Right forelimb (tissue), 1 donor: ENCODE data around the gene CDH13.

ENCODE experiments used
- DNase-seq: peaks from one replicate; pipeline ENCODE4 v3.0.0-alpha.2; 2018

The CDH13 gene

DNA sequence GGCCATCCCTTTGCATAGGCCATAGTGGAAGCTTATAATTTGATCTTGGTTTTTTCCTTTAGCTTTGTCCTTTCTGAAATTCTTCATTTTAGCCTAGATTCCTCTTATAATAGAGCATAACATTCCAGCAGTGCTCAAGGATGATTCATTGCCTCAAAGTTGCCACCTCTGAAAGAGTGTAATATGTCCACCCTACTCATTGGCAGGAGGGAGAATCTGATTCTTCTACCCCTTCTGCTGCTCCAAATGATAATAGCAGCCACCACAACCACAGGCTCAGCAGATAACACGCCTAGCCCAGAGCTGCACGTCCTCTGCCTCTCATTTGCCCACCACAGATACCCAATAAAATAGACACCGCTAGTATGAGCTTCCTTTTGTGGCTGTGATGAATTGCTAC is 843.6 kb downstream of the CDH13 start:
- DNase-seq, result no peak

DNA sequence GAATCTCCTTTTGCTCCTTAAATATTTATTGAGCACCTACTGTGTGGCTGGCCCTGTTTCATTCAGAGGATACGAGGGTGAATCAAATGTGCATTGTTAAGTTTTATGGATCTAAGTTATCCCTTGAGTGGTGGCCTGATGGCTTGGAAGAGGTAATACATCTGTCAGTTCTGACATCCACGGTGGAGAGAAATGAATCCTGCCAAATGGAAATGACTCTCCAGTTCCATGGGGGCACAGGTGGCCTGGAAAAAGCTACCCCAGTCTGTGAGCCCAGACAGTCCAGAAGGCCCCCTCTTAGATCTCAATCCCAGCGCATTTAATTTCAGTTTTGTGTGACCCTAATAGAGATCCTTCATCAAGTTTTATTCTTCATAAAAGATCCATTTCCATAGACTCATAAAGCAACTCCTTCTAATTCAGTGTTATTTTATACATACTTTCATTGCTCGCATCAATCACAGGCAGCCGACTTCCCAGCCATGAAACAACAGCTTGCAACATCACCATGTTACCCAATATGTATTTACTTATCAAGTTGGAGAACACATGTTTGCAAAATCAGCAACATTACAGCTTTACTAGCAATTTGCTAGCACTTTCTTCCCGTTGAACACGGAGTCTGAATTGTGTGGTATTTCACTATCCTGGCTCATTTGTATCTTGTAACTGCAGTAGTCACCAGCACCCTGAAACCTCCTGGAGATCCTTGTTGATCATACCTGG is 846.2 kb downstream of the CDH13 start:
- DNase-seq, result no peak

DNA sequence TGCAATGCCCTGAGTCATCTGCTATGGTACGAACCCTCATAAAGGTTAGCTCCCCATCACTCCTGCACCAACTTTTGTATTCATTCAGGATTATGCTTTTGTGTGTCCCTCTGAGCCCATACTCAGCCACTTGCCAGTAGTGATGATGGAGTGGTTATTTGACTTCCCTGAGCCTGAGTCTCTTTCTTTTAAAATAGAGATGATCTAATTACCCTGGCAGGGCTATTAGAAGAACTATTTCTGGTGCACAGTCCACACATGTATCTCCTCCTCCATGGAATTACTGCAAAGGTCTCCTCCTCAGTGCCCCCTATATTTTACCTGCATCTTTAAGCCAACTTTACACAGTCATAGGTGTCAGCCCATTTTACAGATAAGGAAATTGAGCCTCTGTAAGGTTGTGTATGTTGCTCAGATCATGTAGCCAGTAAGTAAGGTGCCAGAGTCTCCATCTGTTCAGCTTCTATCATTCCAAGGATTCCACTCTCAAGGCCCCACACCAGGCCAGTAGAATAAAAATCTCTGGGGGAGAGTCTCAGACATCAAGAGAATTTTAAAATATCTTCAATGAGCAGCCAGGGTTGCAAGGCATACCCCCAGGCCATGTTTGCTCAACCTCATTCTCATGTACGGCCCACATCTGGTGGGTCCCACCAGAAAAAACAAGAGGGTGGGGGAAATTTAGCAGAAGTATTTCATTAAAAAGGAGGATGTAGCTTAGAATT is 847.3 kb downstream of the CDH13 start:
- no peak for DNase-seq

DNA sequence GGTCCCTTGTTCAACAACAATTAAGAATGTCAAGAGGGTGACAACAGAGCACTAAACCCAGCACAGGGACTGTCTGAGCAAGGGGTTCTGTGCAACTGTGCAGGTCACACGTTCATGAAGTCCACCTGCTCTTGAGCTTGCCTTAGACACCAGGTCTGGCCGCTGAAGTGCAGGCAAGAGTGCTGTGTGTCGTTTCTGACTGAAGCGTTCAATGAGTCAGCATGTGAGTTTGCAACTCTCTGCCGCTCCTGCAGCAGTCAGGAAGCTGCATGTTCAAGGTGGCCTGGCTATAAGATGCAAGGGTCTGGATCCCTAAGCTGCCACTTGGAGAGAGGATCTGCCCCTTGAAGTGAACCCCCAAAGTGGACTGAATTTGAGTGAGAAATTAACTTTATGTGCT is 848.3 kb downstream of the CDH13 start:
- DNase-seq, result no peak

DNA sequence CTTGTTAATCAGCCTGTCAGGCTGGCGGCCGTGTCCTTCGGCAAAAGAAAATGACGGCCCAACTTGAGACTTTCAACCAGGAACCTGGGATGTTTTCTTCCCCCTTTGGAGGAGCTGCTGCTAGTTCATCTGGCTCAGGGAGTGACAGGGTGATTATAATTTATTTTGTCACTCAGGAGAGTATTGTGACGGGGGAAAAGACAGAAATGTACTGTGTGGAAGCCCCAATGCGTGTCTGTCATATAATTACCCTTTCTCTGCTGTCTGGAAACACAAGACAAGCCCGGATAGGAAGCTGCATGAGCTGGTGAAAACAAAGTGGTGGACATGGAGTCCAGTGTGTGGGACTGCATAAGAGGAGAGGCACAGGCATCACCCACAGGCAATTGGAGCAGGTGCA is 854.8 kb downstream of the CDH13 start:
- DNase-seq, result no peak

DNA sequence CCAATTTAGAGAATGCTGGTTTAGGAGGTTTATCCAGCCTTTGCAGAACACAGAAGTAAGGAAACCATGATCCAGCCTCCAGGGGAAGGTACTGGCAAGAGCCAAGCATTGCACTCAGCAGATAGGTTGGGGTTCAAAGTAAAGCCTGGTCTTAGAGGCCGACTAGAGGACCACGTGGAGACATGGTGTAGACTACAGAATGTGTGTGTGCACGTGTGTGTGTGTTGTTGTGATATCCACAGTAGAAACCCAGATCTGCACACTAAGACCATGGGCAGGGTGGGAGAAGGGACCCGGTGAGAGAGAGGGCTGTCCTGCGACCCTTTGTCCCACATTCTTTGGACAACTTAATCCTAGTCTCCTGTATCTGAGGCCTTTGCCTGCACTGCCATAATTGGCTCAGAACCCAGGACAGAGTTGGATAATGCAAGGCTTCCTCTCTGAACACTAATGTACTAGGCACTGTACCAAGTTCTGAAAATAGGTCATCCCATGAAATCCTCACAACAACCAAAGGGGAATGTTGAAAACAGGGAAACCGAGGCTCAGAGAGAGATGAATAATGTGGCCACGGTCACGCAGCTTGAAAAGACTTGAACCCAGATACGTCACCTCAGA is 855.9 kb downstream of the CDH13 start:
- no peak for DNase-seq

DNA sequence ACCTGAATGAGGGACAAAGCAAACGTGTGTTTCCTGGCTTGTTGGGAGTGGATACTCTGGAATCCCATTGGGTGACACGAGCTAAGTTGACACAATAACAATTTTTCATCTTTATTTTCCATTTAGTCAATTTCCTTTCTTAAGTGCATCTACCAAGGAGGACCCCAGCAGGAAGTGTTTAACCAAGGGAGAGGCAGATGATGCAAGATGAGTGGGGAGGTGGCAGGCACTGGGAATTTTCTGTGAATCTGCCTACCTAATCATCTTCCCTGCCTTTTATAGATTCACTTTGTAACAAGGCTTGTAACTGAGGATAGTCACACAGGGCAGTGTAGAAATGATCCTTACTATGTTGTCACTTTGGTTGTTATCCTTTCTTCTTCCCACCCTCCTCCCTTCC is 863.3 kb downstream of the CDH13 start:
- DNase-seq, result no peak

DNA sequence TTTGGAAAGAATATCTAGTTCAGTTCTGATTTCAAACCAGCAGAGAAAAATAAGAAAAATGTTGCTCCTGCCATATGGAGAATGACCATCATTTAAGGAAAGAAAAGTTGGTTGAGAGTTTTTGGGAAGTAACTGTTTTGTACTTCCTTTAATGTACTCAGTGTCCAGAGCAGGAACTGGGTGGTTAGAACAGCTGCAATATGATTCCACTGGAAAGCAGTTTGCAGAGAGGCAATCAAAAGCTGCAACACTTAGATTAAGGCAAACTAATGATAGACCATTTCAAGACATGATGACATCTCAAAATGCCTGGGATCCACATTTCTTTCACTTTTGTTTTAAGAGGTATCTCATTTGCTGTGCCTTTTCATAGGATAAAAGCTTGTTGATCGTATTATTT is 867.7 kb downstream of the CDH13 start:
- no peak for DNase-seq

DNA sequence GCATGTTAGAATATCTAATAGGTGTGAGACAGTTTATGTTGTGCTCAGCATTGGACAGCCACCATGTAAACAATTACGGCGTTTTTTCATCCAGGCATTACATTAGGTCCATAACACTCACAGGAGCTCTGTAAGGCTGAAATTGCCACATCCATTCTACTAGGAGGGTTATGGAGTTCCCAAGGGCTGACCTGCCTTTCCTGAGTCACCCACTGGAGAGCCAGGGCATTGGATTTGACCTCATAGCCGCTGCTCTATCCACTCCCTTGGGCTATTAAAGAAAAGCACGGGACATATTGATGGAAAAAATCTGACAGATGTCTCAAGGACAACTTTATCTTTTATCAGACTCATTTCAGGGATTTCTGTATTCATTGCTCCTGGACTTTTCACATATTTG is 874.7 kb downstream of the CDH13 start:
- no peak for DNase-seq

DNA sequence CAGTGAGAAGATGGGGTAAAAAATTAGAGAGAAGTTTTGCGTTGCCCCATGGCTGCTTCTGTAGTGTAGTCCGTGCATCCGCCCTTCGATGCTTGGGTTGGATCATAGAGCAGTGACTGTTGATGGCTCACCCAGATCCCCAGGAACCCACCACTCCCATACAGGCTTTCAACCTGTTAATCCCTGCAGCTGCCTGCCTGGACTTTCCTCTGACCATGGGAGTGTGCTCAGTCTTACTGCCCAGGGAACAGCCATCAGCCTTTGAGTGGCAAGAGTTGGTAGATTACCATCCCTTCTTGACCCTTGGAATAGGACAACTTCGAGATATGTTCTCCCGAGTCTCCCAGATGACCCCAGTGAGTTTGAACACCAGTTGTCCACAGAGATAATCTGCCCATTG is 881.5 kb downstream of the CDH13 start:
- DNase-seq, result no peak

DNA sequence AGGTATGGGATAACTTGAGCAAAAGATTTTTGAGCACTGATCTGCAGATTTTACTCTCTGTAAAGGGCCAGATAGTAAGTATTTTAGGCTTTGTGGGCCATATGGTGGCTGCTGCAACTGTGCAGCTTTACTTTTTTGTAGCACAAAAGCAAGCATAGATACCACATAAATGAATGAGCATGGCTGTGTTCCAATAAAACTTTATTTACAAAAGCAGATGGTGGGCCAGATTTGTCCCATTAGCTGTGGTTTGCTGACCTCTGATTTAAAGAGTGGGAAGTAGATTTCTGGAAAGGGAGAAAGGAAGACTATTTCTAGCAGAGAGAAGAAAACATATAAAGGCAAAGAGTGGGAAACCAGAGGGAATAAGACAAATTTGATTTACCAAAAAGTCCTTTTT is 882.5 kb downstream of the CDH13 start:
- no peak for DNase-seq

DNA sequence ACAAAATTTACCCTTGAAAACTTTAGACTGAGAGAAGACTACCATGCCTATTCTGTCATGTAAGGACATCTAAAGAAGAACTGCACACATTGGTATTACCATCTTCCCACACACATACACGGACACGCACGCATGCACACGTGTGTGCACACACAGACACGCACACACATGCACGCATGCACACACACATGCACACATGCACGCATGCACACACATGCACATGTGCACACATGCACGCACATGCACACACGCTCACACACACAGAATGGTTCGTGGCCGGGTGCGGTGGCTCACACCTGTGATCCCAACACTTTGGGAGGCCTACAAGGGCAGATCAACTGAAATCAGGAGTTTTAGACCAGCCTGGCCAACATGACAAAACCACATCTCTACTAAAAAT is 884.1 kb downstream of the CDH13 start:
- DNase-seq, result no peak

DNA sequence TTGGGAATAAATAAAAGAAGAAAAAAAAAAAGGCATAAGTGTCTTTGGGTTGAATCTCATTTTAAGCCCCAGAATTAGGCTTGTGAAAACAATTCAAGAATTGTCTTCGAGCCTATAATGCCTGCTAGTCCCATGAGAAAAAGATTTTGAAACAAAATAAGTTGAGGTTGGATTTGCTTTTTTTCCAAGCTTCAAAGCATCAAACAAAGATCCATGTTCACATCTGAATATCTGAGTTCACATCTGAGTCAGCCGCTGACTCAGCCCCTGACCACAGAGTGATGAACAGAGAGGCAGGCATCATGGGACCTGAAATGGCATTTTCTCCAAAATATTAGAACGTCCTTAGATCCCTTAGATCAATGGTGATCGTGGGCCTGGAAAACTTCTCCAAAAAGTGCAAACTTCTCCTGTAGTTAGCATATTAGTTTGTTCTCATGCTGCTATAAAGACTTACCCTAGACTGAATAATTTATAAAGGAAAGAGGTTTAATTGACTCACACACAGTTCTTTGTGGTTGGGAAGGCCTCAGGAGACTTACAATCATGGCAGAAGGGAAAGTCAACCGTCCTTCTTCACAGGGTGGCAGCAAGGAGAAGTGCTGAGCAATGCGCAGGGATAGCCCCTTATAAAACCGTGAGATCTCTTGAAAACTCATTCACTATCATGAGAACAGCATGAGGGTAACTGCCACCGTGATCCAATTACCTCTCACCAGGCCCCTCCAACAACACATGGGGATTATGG is 886.4 kb downstream of the CDH13 start:
- DNase-seq, result no peak

DNA sequence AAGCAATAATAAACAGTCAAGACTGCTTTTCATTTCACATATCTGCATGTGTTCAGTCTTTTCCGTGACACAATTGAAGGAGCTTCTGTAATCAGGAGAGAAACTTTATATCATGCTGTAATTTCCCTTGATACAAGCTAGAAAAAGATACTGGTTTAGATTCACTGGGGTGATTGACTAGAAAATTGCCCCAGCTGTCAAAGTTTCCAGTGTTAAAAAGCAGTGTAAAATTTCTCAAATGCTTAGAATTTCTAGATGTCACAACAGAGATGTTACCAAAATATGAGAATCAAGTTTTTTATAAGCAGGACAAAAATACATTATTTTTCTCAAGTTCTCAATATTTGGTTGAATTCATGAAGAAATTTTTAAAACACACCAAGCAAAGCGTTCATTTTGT is 888.6 kb downstream of the CDH13 start:
- no peak for DNase-seq

DNA sequence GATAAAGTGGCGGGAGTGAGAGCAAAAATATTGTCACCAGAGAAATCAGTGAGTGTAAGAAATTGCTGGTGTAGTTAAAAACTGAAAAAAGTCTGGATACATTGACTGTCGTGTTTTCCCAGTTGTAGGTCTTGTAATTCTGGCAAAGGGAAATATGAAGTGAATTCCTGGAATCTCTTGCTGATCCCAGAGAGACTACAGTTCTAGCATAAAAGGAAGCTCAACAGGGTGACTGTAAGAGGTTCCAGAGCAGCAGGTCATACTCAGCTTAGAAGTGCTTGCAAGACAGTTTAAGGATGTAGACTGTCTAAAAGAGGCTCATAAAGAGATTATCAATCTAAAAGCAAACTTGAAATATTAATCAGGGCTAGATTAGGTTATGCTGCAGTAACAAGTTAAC is 890.2 kb downstream of the CDH13 start:
- no peak for DNase-seq

DNA sequence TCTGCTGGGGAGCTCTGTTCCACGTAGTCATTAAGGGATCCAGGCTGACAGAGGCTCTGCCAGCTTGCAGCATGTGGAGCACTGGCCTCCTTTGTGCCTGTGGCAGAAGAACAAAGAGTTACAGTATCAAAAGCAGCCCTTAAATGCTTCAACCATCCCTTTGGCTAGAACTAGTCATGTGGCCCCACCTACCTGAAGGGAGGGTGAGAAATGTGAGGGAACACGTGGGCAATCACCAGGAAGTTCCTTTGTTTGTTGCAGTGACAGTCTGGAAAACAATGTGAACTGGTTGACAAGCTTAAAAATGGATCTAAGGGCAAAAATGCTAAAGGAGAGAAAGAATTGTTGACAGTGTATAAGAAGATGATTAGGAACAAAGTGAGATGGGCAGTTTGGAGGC is 890.6 kb downstream of the CDH13 start:
- DNase-seq, result no peak

DNA sequence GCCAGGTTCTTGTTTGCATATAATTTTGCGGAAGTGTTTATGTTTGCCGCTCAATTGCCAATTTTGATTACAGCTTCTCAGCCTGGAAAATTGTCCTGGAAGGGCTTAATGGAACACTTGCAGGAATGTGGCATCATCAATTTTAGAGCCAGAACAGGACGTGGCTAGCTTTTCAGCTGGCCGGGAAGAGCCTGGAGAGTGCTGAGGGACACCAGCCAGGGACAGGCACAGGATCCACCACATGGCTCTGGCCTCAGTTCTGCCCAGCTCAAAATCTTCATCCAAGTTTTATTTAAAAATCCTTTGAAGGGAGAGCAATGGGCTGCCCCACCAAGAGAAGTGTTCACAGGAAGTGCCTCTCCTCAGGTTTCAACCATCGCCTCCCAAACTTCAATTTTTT is 893.8 kb downstream of the CDH13 start:
- no peak for DNase-seq

DNA sequence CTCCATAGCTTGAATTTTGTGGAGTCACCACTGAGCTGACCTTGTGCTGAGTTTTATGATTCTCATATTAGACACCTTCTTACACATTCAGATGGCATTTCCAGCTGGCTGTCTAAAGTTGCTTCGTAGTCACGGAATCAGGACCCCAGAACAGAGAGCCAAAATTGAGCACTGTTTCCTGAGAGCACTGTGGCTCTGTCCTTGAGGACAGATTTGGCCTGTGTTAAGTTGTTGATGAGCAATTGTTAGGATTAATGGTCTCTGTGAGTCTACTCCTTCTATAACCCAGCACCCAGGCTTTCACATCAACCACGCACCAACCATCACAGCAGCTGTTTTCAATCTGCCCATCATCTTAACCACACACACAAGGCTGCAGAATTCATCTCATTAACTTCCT is 903.5 kb downstream of the CDH13 start:
- DNase-seq, result no peak

DNA sequence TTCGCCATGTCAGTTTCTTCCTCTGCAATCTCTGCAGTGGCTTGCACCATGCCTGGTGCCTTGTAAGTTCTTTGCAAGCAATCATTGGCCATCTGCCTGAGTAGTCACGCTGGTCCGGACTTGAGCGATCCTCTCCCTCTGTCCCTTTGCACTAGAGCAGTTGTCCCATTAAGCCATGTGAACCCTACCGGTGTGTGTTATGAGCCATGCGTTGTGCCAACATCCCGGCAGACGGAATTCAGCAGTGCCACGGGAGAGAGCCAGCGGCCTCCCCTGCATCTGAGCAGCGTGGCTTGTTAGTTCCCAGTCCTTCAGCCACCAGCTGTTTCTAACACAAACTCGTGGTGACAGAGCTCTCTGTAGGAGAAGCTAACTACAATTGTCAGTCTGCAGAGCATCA is 905.9 kb downstream of the CDH13 start:
- DNase-seq, result no peak

DNA sequence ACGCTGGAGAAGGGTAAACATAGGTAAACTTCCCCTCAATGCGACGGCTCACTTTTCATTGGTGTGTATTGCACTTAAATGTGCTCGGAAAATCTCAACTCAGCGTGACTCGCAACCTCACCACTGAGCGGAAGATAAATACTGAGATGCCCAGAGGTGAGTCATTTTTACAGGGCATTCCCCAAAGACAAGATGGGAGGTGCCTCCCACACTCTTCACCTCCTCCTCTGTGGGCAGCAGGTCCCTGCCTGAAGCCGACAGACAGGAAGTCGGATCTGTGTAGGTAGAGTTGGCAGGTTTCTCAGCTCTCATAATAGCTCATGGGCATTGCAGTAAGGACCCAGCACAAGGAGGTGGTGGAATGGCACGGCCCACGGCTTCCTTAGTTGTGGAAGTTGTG is 906.4 kb downstream of the CDH13 start:
- DNase-seq, result no peak

DNA sequence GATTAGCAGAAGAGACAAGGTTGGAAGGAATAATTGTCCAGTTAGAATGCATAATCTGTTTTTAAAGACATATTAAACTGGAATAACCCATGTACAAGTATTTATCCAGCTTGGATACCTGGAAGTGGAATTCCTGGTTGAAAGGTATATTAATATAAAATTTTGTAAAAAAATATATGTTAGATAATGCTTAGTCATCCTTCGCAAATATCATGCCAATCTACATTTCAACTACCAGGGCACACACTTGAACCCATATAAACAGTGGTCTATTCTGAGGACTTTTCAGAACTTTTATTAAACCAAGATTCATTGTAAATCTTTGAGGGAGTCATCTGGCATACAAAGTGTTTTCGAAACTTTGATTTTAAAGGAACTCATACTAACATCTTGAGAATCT is 911.9 kb downstream of the CDH13 start:
- no peak for DNase-seq

DNA sequence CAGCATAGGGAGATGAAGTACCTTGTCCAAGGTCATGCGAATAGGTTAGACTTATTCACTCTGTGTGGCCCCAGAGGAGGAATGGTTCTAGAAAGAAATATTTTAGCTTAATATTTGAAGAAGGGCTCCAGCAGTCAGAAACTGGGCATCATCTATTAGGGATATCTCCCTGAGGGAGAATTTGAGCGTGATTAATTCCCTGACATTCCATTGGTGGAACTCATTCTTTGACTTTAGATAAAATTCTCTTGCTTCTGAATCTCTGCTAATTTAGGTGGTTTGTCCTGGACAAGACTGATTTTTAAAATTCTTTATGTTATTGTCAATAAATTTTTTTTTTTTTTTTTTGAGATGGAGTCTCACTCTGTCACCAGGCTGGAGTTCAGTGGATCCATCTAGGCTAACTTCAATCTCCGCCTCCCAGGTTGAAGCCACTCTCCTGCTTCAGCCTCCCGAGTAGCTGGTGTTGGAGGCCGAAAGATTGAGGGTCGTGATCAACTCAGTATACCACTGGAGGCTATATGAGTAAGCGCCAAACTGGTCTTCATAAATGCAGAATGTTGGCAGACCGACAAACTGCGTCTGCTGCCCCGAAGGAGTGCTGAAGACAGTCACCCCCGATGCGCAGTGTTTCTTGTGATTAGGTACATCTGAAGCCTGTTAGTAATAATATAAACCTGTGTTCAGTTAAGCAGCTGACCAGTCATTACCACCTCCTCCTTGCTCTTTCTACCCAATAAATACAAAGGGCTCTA is 913.1 kb downstream of the CDH13 start:
- DNase-seq, result no peak

DNA sequence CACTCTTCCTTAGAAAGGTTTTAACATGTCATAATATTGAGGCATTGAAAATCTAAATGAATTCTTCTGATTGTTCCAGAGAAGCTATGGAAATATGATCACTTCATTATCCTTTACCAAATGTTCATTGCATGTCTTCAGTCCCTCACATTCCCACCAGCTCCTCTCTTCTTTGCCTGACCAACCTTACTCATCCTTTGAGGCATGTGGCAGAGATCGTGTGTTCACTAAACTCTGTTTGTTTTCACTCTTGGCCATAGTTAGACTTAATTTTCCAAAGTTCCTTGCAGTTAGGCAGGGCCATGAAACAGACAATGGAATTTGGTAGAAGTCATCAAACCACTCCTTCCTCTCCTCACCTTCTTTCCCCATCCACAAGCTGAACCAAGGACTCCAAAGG is 914.5 kb downstream of the CDH13 start:
- no peak for DNase-seq
